Adrenal gland (tissue), 5 donors: ENCODE results near the gene NUP210L.

Experiments
- CTCF ChIP-seq, 6 experiments: fragments of 450-650 bp in 4 of 6; fragments of 200-600 bp in 2 of 6; sonication (generic) in 1 of 6; IDR thresholded peaks; 1 replicate in 5 of 6; 2 replicates in 1 of 6; pipeline versions ENCODE4 v1.5.1 to v1.8.0; 2016 to 2021; ENCODE audit warnings: antibody characterized with exemption in 6 of 6, mild to moderate bottlenecking in 2 of 6, moderate library complexity in 1 of 6
- POLR2A ChIP-seq, 2 donors: fragments of 450-650 bp; IDR thresholded peaks; one replicate each; pipeline ENCODE4 v1.6.1; 2017; ENCODE audit warnings: antibody characterized with exemption in 2 of 2, mild to moderate bottlenecking in 2 of 2, moderate library complexity in 1 of 2
- donor health status: DM: no; HTN: no; CAD: no.

GRCh38 chr1:154159554-154159953 lies 4.7 kb upstream of the NUP210L start:
- no peak for TF ChIP-seq POLR2A (IDR thresholded peaks at IDR 0.05)
- TF ChIP-seq CTCF (IDR thresholded peaks at IDR 0.05): no peak
